HL-60 (cell line): ENCODE data around the gene ATP8A1.

Source experiments
- DNase-seq, 2 experiments: peaks; one replicate each; pipeline ENCODE4 v3.0.0-alpha.2; 2010 to 2020; ENCODE audit warnings: low read depth in 1 of 2, low spot score in 1 of 2
- H3K27ac ChIP-seq: fragments of 250-450 bp; sonication (Bioruptor Pico); replicated peaks from 2 replicates; pipeline ENCODE4 v1.5.1; 2020; ENCODE audit warnings: mild to moderate bottlenecking, moderate library complexity
- H3K27me3 ChIP-seq: fragments of 250-450 bp; sonication (Bioruptor Pico); 2 replicates; pipeline ENCODE4 v1.5.1; 2021; ENCODE audit warnings: mild to moderate bottlenecking, moderate library complexity; ENCODE audit not compliant: insufficient read depth, poor library complexity, severe bottlenecking
- H3K4me3 ChIP-seq: replicated peaks from 2 replicates; pipeline ENCODE4 v1.5.1; 2011; ENCODE audit warnings: mild to moderate bottlenecking, control low read depth, low read length; ENCODE audit not compliant: insufficient read depth
- GABPA ChIP-seq: IDR thresholded peaks from 2 replicates; pipeline ENCODE4 v1.6.1; 2012; ENCODE audit warnings: low read depth
- POLR2AphosphoS5 ChIP-seq: IDR thresholded peaks from 2 replicates; pipeline ENCODE4 v1.6.1; 2012; ENCODE audit warnings: low read depth
- SPI1 ChIP-seq: IDR thresholded peaks from 2 replicates; pipeline ENCODE4 v1.6.1; 2012; ENCODE audit warnings: low read depth, mild to moderate bottlenecking, borderline replicate concordance
- TF ChIP-seq, protein P1 (sequence below): IDR thresholded peaks from one replicate; pipeline ENCODE4 v1.5.1; 2011; ENCODE audit warnings: low read length, control low read depth, inconsistent platforms; ENCODE audit not compliant: insufficient read depth
- TF ChIP-seq, protein P2 (sequence below): IDR thresholded peaks from 2 replicates; pipeline ENCODE4 v1.6.1; 2012; ENCODE audit warnings: low read depth; ENCODE audit not compliant: insufficient replicate concordance

The ATP8A1 gene

DNA sequence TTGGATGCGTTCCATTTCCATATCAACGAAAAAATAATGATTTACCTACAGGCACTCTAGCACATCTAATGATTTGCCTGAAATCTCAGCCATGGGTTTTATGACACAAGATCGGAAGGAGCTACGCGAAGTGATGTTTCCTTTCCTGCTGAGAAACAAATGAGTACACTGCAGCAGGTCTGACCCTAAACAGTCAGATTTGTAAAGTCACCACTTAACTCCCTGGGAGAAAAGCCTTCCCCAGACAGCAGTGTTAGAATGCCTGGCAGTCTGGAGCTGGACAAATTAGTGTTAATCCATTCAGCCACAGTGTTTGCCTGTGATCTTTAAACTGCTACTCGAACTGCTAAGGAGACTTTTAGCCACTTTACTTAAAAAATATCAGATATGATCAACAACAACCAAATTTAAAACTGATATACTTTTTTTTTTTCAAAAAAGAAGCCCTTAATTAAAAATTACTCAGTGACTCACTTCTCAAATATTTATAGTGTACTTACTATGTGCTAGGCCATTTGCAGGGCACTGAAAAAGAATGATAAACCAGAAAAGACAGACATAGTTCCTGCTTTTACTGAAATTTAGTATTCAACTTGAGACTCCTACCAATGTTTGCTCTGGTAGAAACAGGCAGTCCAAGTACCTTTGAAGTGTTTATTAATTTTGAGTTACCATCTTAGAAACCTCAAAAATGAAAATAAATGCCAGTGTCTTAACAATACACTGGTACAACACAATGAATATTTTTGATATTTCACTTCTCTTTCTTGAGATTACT lies 155.1 kb downstream of the ATP8A1 start:
- no peak overlapping the region for H3K4me3 ChIP-seq
- no peak for TF ChIP-seq SPI1
- no peak for TF ChIP-seq GABPA
- TF ChIP-seq, protein P1, sequence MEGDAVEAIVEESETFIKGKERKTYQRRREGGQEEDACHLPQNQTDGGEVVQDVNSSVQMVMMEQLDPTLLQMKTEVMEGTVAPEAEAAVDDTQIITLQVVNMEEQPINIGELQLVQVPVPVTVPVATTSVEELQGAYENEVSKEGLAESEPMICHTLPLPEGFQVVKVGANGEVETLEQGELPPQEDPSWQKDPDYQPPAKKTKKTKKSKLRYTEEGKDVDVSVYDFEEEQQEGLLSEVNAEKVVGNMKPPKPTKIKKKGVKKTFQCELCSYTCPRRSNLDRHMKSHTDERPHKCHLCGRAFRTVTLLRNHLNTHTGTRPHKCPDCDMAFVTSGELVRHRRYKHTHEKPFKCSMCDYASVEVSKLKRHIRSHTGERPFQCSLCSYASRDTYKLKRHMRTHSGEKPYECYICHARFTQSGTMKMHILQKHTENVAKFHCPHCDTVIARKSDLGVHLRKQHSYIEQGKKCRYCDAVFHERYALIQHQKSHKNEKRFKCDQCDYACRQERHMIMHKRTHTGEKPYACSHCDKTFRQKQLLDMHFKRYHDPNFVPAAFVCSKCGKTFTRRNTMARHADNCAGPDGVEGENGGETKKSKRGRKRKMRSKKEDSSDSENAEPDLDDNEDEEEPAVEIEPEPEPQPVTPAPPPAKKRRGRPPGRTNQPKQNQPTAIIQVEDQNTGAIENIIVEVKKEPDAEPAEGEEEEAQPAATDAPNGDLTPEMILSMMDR: no peak
- no peak overlapping the region for H3K27ac ChIP-seq
- no peaks in the 10 kb centered on the region for H3K27me3 ChIP-seq
- DNase-seq: no peak

DNA sequence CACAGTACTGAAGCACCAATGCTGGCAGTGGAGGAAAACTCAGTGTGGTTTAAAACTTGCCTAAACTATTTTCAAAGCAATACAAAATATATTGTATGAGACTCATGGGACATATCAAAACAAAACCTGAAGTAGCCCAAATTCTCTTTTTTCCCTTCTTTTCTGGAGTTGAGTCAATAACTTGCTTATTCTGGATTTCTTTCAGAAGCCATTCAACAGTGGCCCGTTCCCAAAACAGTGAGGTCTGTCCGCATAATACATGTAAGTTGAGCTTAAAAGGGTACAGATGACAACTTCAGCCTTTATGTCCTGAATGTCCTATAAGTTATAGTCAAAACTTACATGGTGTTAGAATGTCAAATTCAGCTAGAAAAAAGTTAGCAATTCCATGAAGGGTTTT lies 158.9 kb downstream of the ATP8A1 start:
- Histone ChIP-seq H3K27ac (no peak overlapping the region), H3K27me3 (no peaks in the 10 kb centered on the region)
- TF ChIP-seq, protein P2, sequence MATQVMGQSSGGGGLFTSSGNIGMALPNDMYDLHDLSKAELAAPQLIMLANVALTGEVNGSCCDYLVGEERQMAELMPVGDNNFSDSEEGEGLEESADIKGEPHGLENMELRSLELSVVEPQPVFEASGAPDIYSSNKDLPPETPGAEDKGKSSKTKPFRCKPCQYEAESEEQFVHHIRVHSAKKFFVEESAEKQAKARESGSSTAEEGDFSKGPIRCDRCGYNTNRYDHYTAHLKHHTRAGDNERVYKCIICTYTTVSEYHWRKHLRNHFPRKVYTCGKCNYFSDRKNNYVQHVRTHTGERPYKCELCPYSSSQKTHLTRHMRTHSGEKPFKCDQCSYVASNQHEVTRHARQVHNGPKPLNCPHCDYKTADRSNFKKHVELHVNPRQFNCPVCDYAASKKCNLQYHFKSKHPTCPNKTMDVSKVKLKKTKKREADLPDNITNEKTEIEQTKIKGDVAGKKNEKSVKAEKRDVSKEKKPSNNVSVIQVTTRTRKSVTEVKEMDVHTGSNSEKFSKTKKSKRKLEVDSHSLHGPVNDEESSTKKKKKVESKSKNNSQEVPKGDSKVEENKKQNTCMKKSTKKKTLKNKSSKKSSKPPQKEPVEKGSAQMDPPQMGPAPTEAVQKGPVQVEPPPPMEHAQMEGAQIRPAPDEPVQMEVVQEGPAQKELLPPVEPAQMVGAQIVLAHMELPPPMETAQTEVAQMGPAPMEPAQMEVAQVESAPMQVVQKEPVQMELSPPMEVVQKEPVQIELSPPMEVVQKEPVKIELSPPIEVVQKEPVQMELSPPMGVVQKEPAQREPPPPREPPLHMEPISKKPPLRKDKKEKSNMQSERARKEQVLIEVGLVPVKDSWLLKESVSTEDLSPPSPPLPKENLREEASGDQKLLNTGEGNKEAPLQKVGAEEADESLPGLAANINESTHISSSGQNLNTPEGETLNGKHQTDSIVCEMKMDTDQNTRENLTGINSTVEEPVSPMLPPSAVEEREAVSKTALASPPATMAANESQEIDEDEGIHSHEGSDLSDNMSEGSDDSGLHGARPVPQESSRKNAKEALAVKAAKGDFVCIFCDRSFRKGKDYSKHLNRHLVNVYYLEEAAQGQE: no peak
- TF ChIP-seq SPI1: no peak

DNA sequence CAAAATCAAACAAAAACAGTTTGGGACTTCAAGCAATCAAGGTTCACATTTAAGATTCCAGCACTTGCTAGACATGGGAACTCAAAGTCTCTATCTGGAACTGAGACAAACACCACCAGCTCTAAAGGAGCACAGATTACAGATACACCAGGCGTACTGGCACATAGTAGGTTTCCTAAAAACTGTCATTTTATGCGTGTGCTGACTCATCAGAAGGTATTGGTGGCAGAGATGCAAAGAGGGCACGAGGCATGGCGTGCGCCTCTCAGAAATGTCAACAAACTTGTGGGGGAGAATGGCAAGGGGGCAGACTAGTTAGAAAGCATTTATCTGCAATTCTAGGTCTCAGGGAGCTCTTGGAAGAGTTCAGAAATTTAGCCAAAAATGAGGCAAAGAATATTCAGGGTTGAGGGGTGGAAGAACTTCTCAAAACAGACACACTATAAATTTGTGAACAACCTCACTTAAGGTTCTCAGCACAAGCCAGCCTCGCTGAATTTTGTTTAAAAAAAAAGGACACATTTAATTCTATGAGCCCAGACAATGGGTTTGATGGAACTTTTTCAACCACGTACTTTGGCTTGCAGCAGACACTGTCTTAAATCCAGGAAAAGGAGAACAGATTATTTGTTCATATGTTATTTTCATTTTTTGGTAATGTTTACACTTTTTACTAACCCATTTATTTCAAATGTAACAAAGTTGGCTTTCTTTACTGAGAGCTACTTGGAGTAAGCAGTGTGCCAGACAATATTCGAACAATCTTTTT lies 159.6 kb downstream of the ATP8A1 start:
- no peak for TF ChIP-seq GABPA
- TF ChIP-seq, protein P2: no peak
- TF ChIP-seq SPI1: no peak
- no peak for TF ChIP-seq POLR2AphosphoS5
- TF ChIP-seq, protein P1: no peak
- H3K4me3 ChIP-seq: no peak overlapping the region
- H3K27ac ChIP-seq: no peak overlapping the region
- no peaks in the 10 kb centered on the region for H3K27me3 ChIP-seq
- no peak for DNase-seq

More for the DNA sequence above, 158.9 kb downstream of the ATP8A1 start:
- no peak for DNase-seq
- no peak overlapping the region for H3K4me3 ChIP-seq

DNA sequence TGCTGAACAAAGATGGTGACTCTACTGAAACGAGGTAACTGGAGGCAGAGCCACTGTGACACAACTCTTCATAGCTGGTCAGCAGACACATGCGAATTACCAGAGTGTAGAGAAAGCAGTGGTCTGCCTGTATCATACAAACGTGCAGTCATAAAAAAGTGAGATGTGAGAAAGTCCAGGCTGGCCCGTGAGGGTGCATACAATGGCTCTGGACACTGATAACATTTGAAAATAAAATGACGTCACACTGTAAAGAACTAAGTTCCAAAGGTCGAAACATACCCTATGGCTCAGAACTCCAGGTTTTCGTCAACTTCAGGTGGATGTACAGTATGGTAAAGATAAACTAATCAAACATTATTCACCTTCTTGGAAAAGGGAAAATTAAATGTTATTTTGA lies 163.9 kb downstream of the ATP8A1 start:
- H3K27me3 ChIP-seq: peaks cover 2% of the 10 kb centered on the region

More for the DNA sequence above, 163.9 kb downstream of the ATP8A1 start:
- H3K4me3 ChIP-seq: no peak overlapping the region
- H3K27ac ChIP-seq: no peak overlapping the region
- TF ChIP-seq, protein P2: no peak
- TF ChIP-seq SPI1 (no peak), POLR2AphosphoS5 (no peak), GABPA (no peak)
- TF ChIP-seq, protein P1: no peak
- DNase-seq: no peak
